NOMO-1 treated with dmso at 0.1 percent for 144 hours (cell line): Measurements from ENCODE around the gene USH1C.

Source experiments
- DNase-seq: peaks from one replicate; lab custom pipeline; 2025; ENCODE audit not compliant: unreplicated experiment; lab: John Stamatoyannopoulos, UW

USH1C gene

GRCh38 chr11:17443926-17444690, 100.1 kb downstream of the USH1C start:
- no peak for DNase-seq
